ENCODE data around the gene CREBBP.

The CREBBP gene

DNA sequence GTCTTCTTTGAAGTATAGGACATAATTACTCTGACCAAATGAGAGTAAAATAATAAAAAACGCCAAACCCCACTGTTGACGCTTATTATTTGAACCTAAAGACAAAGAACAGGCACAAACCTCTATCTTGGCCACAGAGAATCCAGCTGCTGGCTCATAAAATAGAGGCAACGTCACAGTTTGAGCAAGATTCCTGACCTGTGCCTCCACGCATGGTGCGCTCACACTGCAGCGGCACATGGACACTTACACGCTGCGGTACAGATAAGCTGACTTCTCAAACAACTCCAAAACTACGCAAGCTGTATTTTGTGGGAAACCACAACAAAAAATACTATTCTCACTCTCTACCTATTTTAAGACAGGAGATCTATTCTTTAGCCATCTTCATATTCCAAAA is 124.4 kb downstream of the CREBBP start:
- no peak for DNase-seq (ENCODE audit: low read depth)

DNA sequence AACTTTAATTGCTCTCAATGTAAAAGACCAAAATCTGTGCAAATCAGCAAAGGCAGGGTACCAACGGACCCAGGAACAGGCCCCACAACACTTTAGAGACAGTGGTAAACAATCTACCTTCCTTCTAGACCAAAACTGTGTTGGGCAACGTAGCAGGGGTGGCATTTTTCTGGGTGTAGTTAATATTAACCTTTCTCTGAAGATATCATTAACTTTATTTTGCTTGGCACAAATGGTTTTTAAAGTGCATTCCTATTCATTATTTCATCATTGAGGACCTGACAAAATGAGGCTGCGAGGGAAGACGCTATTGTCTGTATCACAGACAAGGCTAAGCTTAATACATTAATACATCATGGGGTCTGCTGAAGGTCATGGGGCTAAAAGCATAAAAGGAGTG is 125.3 kb downstream of the CREBBP start:
- TF ChIP-seq, protein P1, sequence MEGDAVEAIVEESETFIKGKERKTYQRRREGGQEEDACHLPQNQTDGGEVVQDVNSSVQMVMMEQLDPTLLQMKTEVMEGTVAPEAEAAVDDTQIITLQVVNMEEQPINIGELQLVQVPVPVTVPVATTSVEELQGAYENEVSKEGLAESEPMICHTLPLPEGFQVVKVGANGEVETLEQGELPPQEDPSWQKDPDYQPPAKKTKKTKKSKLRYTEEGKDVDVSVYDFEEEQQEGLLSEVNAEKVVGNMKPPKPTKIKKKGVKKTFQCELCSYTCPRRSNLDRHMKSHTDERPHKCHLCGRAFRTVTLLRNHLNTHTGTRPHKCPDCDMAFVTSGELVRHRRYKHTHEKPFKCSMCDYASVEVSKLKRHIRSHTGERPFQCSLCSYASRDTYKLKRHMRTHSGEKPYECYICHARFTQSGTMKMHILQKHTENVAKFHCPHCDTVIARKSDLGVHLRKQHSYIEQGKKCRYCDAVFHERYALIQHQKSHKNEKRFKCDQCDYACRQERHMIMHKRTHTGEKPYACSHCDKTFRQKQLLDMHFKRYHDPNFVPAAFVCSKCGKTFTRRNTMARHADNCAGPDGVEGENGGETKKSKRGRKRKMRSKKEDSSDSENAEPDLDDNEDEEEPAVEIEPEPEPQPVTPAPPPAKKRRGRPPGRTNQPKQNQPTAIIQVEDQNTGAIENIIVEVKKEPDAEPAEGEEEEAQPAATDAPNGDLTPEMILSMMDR (IDR thresholded peaks at IDR 0.05; ENCODE audit: control insufficient read depth, insufficient read depth, low read depth, low read length, missing control alignments) = no peak
- DNase-seq (ENCODE audit: low read depth) = no peak
- no peak overlapping the region for H3K4me3 ChIP-seq (ENCODE audit: control insufficient read depth, low read depth, low read length)

More for the DNA sequence above, 124.4 kb downstream of the CREBBP start:
- TF ChIP-seq, protein P1 (IDR thresholded peaks at IDR 0.05; ENCODE audit: control insufficient read depth, insufficient read depth, low read depth, low read length, missing control alignments) = no peak
- no peak overlapping the region for H3K4me3 ChIP-seq (ENCODE audit: control insufficient read depth, low read depth, low read length)

DNA sequence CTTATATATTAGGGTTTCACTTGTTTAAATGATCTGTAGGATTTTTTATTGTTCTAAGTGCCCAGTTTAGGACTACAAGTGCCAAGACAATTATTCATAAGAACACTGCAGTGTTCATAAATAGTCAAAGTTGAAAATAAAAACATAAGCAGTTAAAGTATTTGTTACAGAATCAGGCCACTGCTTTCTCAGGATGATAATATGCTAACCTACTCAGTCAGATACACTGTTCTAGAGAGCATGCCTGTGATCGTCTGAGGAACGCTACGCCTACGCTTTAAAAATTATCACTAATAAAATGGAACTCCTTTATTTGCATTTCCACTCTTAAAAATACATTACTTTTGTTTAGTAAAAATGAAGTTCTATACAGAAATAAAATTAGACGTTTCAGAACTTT is 125.7 kb downstream of the CREBBP start:
- no peak for DNase-seq (ENCODE audit: low read depth)
- H3K4me3 ChIP-seq (ENCODE audit: control insufficient read depth, low read depth, low read length) = no peak overlapping the region
- TF ChIP-seq, protein P1 (IDR thresholded peaks at IDR 0.05; ENCODE audit: control insufficient read depth, insufficient read depth, low read depth, low read length, missing control alignments) = no peak

DNA sequence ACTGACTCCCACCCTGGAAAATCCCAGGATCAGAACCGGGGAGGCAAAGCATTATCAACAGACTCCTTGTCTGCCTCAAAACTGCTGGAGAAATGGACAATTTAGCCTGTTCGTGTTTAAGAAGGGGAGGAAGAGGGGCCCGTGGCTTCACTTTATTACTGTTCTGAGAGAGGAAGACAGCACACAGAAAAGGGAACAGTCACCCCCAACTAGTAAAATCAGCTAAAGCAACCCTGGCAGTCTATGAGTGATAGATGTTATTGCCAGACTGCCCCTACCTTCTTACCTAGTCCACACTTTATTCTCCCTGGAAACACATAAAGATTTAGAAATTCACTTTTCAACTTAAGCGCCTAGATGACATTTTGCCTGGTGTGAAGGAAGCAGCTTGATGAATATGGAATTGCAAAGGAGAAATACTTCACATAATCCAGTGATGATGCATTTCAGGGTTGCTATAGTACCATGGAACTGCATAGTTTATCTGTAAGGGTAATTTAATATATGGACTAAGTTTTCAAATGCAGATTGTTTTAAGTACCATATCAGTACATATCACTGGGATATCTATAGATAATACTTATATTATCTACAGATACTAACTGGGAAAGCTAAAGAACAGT is 126.3 kb downstream of the CREBBP start:
- TF ChIP-seq, protein P1 (IDR thresholded peaks at IDR 0.05; ENCODE audit: control insufficient read depth, insufficient read depth, low read depth, low read length, missing control alignments) = no peak
- no peak overlapping the region for H3K4me3 ChIP-seq (ENCODE audit: control insufficient read depth, low read depth, low read length)
- no peak for DNase-seq (ENCODE audit: low read depth)

DNA sequence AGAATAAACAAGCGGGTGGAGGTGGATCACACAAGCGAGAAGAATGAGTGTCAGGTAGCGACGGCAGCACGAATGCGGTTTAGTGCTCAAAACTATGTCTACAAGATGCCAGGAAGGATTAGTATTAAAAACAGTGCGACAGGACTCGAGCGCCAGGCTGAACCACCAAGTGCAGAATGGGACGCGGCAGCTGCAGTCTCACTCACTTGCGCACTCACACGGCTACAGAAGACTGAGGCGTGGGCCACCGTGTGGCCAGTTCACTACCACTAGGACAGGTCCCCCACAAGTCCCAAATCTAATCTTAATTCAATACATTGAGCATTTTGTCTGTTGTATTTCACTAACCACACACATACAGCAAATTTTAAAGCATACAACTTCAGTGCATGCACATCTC is 127.5 kb downstream of the CREBBP start:
- H3K4me3 ChIP-seq (ENCODE audit: control insufficient read depth, low read depth, low read length) = no peak overlapping the region
- TF ChIP-seq, protein P1 (IDR thresholded peaks at IDR 0.05; ENCODE audit: control insufficient read depth, insufficient read depth, low read depth, low read length, missing control alignments) = no peak
- no peak for DNase-seq (ENCODE audit: low read depth)

DNA sequence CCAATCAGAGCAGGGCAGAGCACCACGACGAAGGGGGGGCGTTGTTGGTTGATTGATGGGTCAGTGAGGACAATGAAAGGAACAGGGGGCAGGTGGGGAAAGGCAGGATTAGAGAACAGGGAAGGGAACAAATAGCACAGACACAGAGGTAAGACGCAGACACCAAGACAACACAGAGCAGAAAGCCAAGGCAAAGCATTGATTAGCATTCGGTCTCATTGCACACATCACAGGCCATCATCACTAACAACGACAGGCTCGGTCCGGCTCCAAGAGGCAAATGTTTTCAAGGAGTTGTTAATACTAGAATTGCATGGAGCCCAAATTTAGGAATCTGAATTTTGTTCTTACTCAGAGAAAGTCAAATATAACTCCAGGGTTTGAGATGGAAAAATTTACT is 128.6 kb downstream of the CREBBP start:
- TF ChIP-seq, protein P1 (IDR thresholded peaks at IDR 0.05; ENCODE audit: control insufficient read depth, insufficient read depth, low read depth, low read length, missing control alignments) = no peak
- no peak for DNase-seq (ENCODE audit: low read depth)
- no peak overlapping the region for H3K4me3 ChIP-seq (ENCODE audit: control insufficient read depth, low read depth, low read length)
